ENCODE data around the gene HMMR.
"Not testable (repeated sequence)": the region's sequence is repeated elsewhere in the genome, so short reads cannot be mapped to it uniquely, and the experiment has no call there.

The HMMR gene

DNA sequence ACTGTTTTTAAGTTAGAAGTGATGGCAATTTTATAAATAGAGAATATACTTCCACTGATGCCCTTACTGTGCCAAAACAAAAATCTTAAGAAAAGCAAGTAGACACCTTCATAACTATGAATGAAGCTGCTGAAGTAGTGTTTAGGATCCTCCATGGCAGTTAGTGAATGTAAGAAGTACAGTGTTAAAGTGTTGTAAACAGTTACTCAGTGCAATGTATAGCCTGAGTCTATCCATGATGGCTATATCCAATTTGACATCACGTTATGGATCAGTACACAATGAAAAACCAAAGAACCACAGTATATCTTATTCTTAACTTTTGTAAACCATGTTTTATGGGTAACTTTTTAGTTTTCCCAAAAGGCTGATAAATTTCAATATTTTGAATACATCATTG lies 15.9 kb upstream of the HMMR start:
- no peak for TF ChIP-seq POLR2A (IDR thresholded peaks at IDR 0.05; ENCODE audit: low read depth, low read length)
- no peak for TF ChIP-seq TAF1 (IDR thresholded peaks at IDR 0.05; ENCODE audit: borderline replicate concordance, low read depth, low read length)
- no peak for TF ChIP-seq POLR2AphosphoS5 (IDR thresholded peaks at IDR 0.05; ENCODE audit: low read depth, low read length)

DNA sequence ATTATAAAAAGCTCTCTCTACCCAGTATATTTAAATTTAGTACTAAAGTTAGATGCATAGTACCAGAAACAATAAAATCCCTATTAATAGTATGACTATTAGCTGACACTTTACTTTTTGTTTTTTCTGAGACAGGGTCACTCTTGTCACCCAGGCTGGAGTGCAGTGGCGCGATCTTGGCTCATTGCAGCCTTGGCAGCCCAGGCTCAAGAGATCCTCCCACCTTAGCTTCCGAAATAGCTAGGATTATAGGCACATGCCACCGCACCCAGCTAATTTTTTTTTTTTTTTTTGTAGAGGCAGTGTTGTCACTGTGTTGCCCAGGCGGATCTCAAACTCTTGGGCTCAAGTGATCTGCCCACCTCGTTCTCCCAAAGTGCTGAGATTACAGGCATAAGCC lies 15.1 kb upstream of the HMMR start:
- FAIRE-seq = no peak
- TF ChIP-seq TAF1 (IDR thresholded peaks at IDR 0.05; ENCODE audit: borderline replicate concordance, low read depth, low read length) (no peak), POLR2AphosphoS5 (IDR thresholded peaks at IDR 0.05; ENCODE audit: low read depth, low read length) (no peak), POLR2A (IDR thresholded peaks at IDR 0.05; ENCODE audit: low read depth, low read length) (no peak)
- DNase-seq (ENCODE audit: insufficient read length) = no peak

More for the DNA sequence above, 15.9 kb upstream of the HMMR start:
- FAIRE-seq (no peak), DNase-seq (ENCODE audit: insufficient read length) (no peak)

DNA sequence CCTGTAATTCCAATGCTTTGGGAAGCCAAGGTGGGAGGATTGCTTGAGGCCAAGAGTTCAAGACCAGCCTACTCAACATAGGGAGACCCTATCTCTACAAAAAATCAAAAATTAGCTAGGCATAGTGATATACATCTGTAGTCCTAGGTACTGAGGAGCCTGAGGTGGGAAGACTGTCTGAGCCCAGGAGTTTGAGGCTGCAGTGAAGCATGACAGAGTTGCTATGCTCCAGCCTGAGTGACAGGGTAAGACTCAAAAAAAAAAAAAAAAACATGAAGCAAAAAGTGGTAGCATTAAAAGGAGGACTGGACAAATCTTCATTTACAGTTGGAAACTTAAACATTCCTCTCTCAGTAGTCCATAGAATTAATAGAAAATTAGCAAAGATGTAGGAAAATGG lies 13.2 kb upstream of the HMMR start:
- DNase-seq (ENCODE audit: insufficient read length) (no peak), FAIRE-seq (no peak)
- no peak for TF ChIP-seq TAF1 (IDR thresholded peaks at IDR 0.05; ENCODE audit: borderline replicate concordance, low read depth, low read length)
- no peak for TF ChIP-seq POLR2AphosphoS5 (IDR thresholded peaks at IDR 0.05; ENCODE audit: low read depth, low read length)
- TF ChIP-seq POLR2A (IDR thresholded peaks at IDR 0.05; ENCODE audit: low read depth, low read length) = no peak

DNA sequence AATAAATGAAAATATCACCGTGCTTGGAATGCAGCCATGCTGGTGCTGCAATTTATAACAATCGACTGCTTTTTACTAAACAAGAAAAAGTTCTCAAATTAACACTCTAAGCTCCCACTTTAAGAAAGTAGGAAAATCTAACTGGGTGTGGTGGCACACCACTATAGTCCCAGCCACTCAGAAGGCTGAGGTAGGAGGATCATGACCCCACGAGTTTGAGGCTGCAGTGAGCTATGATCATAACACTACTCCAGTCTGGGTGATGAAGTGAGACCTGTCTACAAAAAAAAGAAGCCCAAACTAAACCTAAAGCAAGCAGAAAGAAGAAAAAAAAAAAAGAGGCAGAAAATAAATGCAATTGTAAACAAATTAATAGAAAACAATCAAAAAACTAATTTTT lies 12.6 kb upstream of the HMMR start:
- TF ChIP-seq TAF1 (IDR thresholded peaks at IDR 0.05; ENCODE audit: borderline replicate concordance, low read depth, low read length) = no peak
- no peak for TF ChIP-seq POLR2A (IDR thresholded peaks at IDR 0.05; ENCODE audit: low read depth, low read length)
- TF ChIP-seq POLR2AphosphoS5 (IDR thresholded peaks at IDR 0.05; ENCODE audit: low read depth, low read length) = no peak
- FAIRE-seq (no peak), DNase-seq (ENCODE audit: insufficient read length) (no peak)

DNA sequence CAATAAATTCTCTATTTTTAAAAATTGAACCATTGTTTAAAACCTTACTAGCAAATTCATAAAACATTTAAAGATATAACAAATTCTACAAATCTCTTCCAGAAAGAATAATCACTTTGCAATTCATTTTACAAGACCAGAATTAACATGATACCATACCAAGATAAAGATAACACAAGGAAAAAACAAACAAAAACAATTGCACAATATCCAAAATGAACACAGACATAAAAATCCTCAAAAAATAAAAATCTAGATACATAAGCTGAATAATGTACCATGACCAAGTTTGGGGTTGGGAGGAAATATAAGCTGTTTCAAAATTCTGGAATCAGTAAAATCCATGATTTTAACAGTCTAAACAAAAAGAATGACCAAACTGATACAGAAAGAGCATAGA lies 11.9 kb upstream of the HMMR start:
- no peak for FAIRE-seq

DNA sequence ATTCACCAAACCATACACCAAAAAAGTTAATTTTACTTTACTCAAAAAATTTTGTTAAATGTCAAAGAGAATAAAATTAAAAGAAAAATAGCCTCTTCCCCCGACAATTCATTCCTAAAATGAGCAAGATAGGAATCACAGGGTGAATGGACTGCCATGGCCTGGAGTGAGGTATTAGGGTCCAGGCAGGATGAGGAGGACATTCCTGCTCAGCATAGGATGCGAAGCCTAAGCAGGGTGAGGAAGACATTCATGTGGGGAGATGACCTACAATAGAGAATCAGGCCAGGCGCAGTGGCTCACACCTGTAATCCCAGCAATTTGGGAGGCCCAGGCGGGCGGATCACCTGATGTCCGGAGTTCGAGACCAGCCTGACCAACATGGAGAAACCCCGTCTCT lies 8.9 kb upstream of the HMMR start:
- DNase-seq (ENCODE audit: insufficient read length) = no peak
- TF ChIP-seq POLR2A (IDR thresholded peaks at IDR 0.05; ENCODE audit: low read depth, low read length) = no peak
- no peak for TF ChIP-seq TAF1 (IDR thresholded peaks at IDR 0.05; ENCODE audit: borderline replicate concordance, low read depth, low read length)
- no peak for TF ChIP-seq POLR2AphosphoS5 (IDR thresholded peaks at IDR 0.05; ENCODE audit: low read depth, low read length)
- no peak for FAIRE-seq

More for the DNA sequence above, 11.9 kb upstream of the HMMR start:
- DNase-seq (ENCODE audit: insufficient read length) = no peak
- TF ChIP-seq POLR2A (IDR thresholded peaks at IDR 0.05; ENCODE audit: low read depth, low read length) (no peak), POLR2AphosphoS5 (IDR thresholded peaks at IDR 0.05; ENCODE audit: low read depth, low read length) (no peak), TAF1 (IDR thresholded peaks at IDR 0.05; ENCODE audit: borderline replicate concordance, low read depth, low read length) (no peak)

DNA sequence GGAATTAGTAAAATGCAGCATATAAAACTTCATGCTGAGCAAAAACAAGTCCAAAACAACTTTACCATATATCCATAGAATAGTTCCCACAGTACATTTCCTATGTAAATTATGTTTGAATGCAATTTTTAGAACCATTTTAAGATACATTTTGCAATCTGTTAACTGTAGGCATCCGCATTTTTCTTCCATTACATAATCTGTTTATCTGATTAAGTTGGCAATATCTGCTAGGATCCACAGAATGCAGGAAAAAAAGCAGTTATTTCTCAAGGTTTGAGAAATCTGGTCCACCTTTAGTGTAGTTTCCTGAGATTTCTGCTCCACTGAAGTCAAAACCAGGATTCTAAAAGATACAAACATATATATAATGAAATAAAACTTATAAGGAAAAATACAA lies 6.7 kb upstream of the HMMR start:
- DNase-seq (ENCODE audit: insufficient read length) = no peak
- no peak for FAIRE-seq
- TF ChIP-seq TAF1 (IDR thresholded peaks at IDR 0.05; ENCODE audit: borderline replicate concordance, low read depth, low read length) (no peak), POLR2A (IDR thresholded peaks at IDR 0.05; ENCODE audit: low read depth, low read length) (no peak), POLR2AphosphoS5 (IDR thresholded peaks at IDR 0.05; ENCODE audit: low read depth, low read length) (no peak)

DNA sequence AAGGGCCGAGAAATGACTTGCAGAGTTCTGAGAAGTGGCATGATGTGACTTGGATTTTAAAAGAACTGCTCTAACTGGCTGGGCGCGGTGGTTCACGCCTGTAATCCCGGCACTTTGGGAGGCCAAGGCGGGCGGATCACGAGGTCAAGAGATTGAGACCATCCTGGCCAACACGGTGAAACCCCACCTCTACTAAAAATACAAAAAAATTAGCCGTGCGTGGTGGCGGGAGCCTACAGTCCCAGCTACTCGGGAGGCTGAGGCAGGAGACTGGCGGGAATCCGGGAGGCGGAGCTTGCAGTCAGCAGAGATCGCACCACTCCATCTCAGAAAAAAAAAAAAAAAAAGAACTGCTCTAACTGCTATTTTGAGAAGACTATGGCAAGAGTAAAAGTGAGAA lies 5.0 kb upstream of the HMMR start:
- not testable (repeated sequence) for DNase-seq (ENCODE audit: insufficient read length); FAIRE-seq

DNA sequence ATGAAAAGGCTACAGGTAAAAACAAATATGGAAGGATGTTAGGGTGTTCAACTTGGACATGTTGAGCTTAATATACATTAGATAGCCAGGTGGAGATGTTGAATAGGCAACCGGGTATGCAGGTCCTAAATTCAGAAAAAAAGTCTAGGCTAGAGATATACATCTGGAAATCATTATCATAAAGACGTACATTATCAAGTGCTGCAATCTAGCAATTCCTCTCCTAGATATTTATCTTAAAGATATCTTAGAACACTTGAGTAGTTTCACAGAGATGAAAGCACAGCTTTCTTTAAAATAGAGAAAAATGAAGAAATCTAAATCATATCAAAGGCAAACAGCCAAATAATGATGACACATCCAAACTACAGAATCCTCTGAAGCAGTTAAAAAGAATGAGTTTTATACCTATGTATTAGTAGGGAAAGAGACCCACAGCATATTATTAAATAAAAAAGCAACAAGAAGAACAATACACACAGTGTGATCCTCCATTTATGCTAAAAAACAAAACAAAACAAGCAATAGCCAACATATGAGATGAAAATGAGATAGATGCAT lies 4.3 kb upstream of the HMMR start:
- TF ChIP-seq TAF1 (IDR thresholded peaks at IDR 0.05; ENCODE audit: borderline replicate concordance, low read depth, low read length) (no peak), POLR2AphosphoS5 (IDR thresholded peaks at IDR 0.05; ENCODE audit: low read depth, low read length) (no peak), POLR2A (IDR thresholded peaks at IDR 0.05; ENCODE audit: low read depth, low read length) (no peak)
- no peak for DNase-seq (ENCODE audit: insufficient read length)
- FAIRE-seq = no peak

DNA sequence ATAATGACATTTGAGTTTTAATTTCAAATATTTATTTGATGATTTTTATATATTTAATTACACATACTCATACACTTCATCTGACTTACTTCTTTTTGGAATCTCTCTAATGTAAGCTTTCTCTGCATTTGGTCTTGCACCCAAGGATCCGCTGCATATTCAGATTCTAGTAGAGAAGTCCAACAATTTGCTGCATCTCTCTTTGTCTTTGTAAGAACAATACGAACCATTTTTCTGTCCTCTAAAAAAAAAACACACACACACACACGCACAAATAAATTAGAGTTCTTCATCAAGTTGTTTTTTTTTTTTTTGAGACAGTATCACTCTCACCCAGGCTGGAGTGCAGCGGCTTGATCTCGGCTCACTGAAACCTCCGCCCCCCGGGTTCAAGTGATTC lies 3.6 kb upstream of the HMMR start:
- FAIRE-seq = no peak
- DNase-seq (ENCODE audit: insufficient read length) = no peak
- TF ChIP-seq POLR2AphosphoS5 (IDR thresholded peaks at IDR 0.05; ENCODE audit: low read depth, low read length) (no peak), POLR2A (IDR thresholded peaks at IDR 0.05; ENCODE audit: low read depth, low read length) (no peak), TAF1 (IDR thresholded peaks at IDR 0.05; ENCODE audit: borderline replicate concordance, low read depth, low read length) (no peak)

DNA sequence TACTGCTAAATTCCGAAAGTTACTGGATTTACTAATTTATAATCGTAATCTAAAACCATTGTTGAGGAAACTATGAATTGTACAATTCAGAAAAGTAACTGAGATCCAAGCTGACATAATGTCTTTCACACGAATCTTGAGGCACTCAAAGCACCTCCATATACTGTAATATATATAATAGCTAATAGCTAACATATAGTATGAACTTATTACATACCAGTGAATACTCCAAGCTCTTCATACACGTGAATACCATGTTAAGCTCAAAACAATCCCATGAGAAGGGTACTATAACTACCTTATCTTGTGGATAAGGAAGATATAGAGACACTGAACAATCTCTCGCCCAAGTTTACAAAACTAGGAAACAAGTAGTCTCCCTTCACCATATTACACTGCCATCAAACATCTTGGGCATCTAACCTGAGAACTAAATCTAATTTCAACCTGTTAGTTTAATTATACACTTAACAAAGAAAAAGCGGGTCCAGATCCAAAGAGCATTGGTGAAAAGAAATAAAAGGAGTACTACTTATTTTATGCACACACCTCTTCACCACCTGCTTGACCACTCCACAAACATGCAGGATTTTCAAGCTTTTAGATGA lies 1.6 kb upstream of the HMMR start:
- FAIRE-seq = peak; percentile 46
- DNase-seq (ENCODE audit: insufficient read length) = no peak
- TF ChIP-seq TAF1 (IDR thresholded peaks at IDR 0.05; ENCODE audit: borderline replicate concordance, low read depth, low read length) = no peak
- TF ChIP-seq POLR2AphosphoS5 (IDR thresholded peaks at IDR 0.05; ENCODE audit: low read depth, low read length) = no peak
- TF ChIP-seq POLR2A (IDR thresholded peaks at IDR 0.05; ENCODE audit: low read depth, low read length) = no peak

DNA sequence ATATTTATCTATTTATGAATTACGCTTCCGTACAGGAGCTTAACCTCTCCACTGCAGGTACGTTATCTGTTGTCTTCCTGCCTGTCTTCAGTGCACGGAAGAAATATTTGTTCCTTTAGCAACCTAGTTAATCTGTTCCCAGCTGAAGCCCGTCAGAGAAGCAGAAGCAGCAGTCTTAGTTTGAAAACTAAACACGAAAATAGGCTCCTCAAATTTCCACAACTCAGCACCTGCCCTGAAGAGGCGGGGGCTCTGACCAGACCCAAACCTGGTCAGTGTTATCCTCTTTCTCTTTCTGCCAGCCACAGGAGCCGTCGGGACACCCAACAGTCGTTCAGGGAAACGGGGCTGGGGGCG lies 992 bp upstream of the HMMR start:
- DNase-seq (ENCODE audit: insufficient read length) = no peak
- TF ChIP-seq POLR2AphosphoS5 (IDR thresholded peaks at IDR 0.05; ENCODE audit: low read depth, low read length) = no peak
- TF ChIP-seq TAF1 (IDR thresholded peaks at IDR 0.05; ENCODE audit: borderline replicate concordance, low read depth, low read length) = no peak
- FAIRE-seq = no peak
